Measurements from ENCODE around the gene SMARCC1. TPM values are rescaled to one million over a fixed set of nuclear protein-coding genes. Genes with fewer than 3 reads are reported as not detected.

SMARCC1 gene
- total RNA-seq, 1 experiment from 2014 or later: 168 TPM

DNA sequence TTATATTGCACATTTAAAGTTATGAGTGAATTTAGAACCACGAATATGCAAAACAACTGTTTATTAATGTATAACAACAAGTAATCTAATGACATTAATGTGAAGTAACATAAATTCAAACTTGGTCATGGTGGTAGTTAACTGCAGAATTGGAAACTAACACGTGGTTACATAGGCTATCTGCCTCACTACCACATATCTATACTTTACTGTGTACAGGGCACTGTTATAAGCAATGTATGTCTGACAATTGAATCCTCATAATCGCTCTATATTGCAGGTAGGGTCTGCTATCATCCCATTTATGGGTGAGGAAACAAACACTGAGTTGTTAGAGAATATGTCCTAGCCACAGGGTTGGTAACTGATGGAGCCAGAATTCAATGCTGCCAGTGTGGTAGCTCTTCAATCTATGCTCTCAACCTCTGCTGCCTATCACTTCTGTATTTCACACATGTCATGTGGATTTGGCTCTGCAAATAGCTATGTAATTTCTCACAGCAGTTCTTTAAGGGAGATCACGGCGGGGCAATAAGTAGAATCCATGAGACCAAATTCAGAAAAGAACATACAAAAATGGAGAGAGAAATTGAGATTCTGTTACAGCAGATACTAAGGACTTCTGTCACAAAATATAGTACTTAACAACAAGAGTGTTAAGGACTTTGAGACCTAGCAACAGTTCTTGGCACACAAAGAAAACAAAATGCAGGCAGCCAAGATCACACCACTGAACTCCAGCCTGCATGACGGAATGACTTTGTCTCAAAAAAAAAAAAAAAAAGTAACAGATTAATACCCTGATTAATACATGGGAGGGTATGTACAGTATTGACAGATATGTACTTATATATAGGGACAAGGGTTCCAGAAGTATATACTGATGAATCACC is 103.0 kb downstream of the SMARCC1 start:
- peaks cover 48 to 49% of the 10 kb centered on the region in 2 experiments for H3K36me3 ChIP-seq (ENCODE audit: control insufficient read depth in 1 of 2, insufficient read depth in 2 of 2, low read length in 2 of 2)
- no peak overlapping the region for H3K27ac ChIP-seq (ENCODE audit: low read depth, low read length)
- no peaks in the 10 kb centered on the region for H3K4me1 ChIP-seq (ENCODE audit: control insufficient read depth in 1 of 2, insufficient read depth in 2 of 2, low read length in 2 of 2)
- no peaks in the 10 kb centered on the region for H3K9me3 ChIP-seq (ENCODE audit: control insufficient read depth in 1 of 2, insufficient read depth in 1 of 2, low read depth in 1 of 2, low read length in 2 of 2)
- DNase-seq (ENCODE audit: low read depth, low spot score): no peak
- no peak overlapping the region for H3K9ac ChIP-seq (ENCODE audit: low read length)
- no TSS peak for BruUV-seq (replicated peaks)
- H2AFZ ChIP-seq (ENCODE audit: low read depth, low read length, poor library complexity, severe bottlenecking): no peak overlapping the region
- TF ChIP-seq CTCF (IDR thresholded peaks at IDR 0.05 in 2 of 3, conservative IDR thresholded peaks at IDR 0.05 in 1 of 3; ENCODE audit: borderline replicate concordance in 1 of 3, insufficient read depth in 1 of 3, low read depth in 2 of 3, low read length in 2 of 3) (no peak), EZH2phosphoT487 (IDR thresholded peaks at IDR 0.05; ENCODE audit: borderline replicate concordance) (no peak), TCF7L2 (IDR thresholded peaks at IDR 0.05; ENCODE audit: borderline replicate concordance, extremely low read depth, insufficient read depth, insufficient read length) (no peak), CBX3 (IDR thresholded peaks at IDR 0.05; ENCODE audit: low read depth) (no peak), YY1 (IDR thresholded peaks at IDR 0.05; ENCODE audit: extremely low read depth, insufficient replicate concordance, low read depth, low read length) (no peak), RAD21 (IDR thresholded peaks at IDR 0.05; ENCODE audit: low read depth) (no peak), CEBPB (IDR thresholded peaks at IDR 0.05; ENCODE audit: low read depth) (no peak), SRF (IDR thresholded peaks at IDR 0.05; ENCODE audit: low read depth) (no peak), EGR1 (IDR thresholded peaks at IDR 0.05; ENCODE audit: low read depth) (no peak)
- TF ChIP-seq, protein P1, sequence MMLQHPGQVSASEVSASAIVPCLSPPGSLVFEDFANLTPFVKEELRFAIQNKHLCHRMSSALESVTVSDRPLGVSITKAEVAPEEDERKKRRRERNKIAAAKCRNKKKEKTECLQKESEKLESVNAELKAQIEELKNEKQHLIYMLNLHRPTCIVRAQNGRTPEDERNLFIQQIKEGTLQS (IDR thresholded peaks at IDR 0.05): no peak
- TF ChIP-seq, protein P2, sequence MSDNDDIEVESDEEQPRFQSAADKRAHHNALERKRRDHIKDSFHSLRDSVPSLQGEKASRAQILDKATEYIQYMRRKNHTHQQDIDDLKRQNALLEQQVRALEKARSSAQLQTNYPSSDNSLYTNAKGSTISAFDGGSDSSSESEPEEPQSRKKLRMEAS (IDR thresholded peaks at IDR 0.05): no peak
- ATAC-seq: no peak
- POLR2A ChIA-PET: no interaction called here
- RAD21 ChIA-PET (ENCODE audit: low non-redundant PET in 1 of 2, low total read pairs in 2 of 2, uncharacterized antibody in 2 of 2, unreplicated experiment in 2 of 2): no interaction called here
- intact Hi-C loops (cut with micrococcal nuclease): no loop called here
- no peaks in the 10 kb centered on the region for H3K9me2 ChIP-seq (ENCODE audit: insufficient read depth)
- no peak overlapping the region for H3K4me2 ChIP-seq (ENCODE audit: low read length)
- no peaks in the 10 kb centered on the region for H4K20me1 ChIP-seq (ENCODE audit: insufficient read depth)
- CTCF ChIA-PET: no interaction called here
- H3K79me2 ChIP-seq (ENCODE audit: insufficient read depth, low read length): peaks cover 23% of the 10 kb centered on the region
- H3K27me3 ChIP-seq (ENCODE audit: insufficient read depth, low read length): no peaks in the 10 kb centered on the region
- no peak overlapping the region for H3K4me3 ChIP-seq (replicated peaks in 1 of 2; ENCODE audit: low read depth in 1 of 2, low read length in 2 of 2)
